ENCODE results near the gene FLRT2.

Gene FLRT2

GRCh38 chr14:85573406-85573805 lies 43.5 kb downstream of the FLRT2 start:
- DNase-seq (ENCODE audit: low read depth, low spot score) = no peak
- TF ChIP-seq CTCF (IDR thresholded peaks at IDR 0.05; ENCODE audit: insufficient read depth, low read length, missing control alignments) = no peak
- ChIA-PET CTCF (interaction anchor here (0.6 to 2.4 kb wide), 2 partner anchors 37 to 38 kb away, joined by 3 to 6 read pairs; no protein-coding TSS in a partner anchor), POLR2A (no interaction called here)
- H3K4me3 ChIP-seq (ENCODE audit: low read depth, low read length) = no peak overlapping the region

- CTCF ChIA-PET = interaction anchor here (1.5 kb wide), 1 partner anchor 13 kb away, joined by 3 read pairs; no protein-coding TSS in a partner anchor
- TF ChIP-seq CTCF (IDR thresholded peaks at IDR 0.05; ENCODE audit: insufficient read depth, low read length, missing control alignments) = no peak
- no peak for DNase-seq (ENCODE audit: low read depth, low spot score)
- H3K4me3 ChIP-seq (ENCODE audit: low read depth, low read length) = no peak overlapping the region
- POLR2A ChIA-PET = interaction anchor here (1.1 kb wide), 1 partner anchor 8 kb away, joined by 5 read pairs; no protein-coding TSS in a partner anchor
Measured at GRCh38 chr14:85574853-85575616, 45.1 kb downstream of the FLRT2 start.

- ChIA-PET CTCF (interaction anchor here (0.8 to 1.5 kb wide), 3 partner anchors 12 to 43 kb away, joined by 3 to 5 read pairs (median 3); no protein-coding TSS in a partner anchor), POLR2A (interaction anchor here (1.1 kb wide), 1 partner anchor 9 kb away, joined by 5 read pairs; no protein-coding TSS in a partner anchor)
- TF ChIP-seq CTCF (IDR thresholded peaks at IDR 0.05; ENCODE audit: insufficient read depth, low read length, missing control alignments) = no peak
- no peak overlapping the region for H3K4me3 ChIP-seq (ENCODE audit: low read depth, low read length)
- no peak for DNase-seq (ENCODE audit: low read depth, low spot score)
Measured at GRCh38 chr14:85575617-85575898, 45.6 kb downstream of the FLRT2 start.

- ChIA-PET CTCF (interaction anchor here (0.8 to 1.8 kb wide), 6 partner anchors 11 to 43 kb away, joined by 3 to 5 read pairs (median 4); no protein-coding TSS in a partner anchor), POLR2A (interaction anchor here (1.1 kb wide), 1 partner anchor 9 kb away, joined by 5 read pairs; no protein-coding TSS in a partner anchor)
- no peak overlapping the region for H3K4me3 ChIP-seq (ENCODE audit: low read depth, low read length)
- no peak for TF ChIP-seq CTCF (IDR thresholded peaks at IDR 0.05; ENCODE audit: insufficient read depth, low read length, missing control alignments)
- no peak for DNase-seq (ENCODE audit: low read depth, low spot score)
Measured at GRCh38 chr14:85576218-85576617, 46.3 kb downstream of the FLRT2 start.

GRCh38 chr14:85576848-85577542 lies 47.1 kb downstream of the FLRT2 start:
- ChIA-PET CTCF (interaction anchor here (1.2 to 1.8 kb wide), 3 partner anchors 12 to 35 kb away, joined by 3 to 4 read pairs (median 4); no protein-coding TSS in a partner anchor), POLR2A (no interaction called here)
- no peak for DNase-seq (ENCODE audit: low read depth, low spot score)
- no peak overlapping the region for H3K4me3 ChIP-seq (ENCODE audit: low read depth, low read length)
- no peak for TF ChIP-seq CTCF (IDR thresholded peaks at IDR 0.05; ENCODE audit: insufficient read depth, low read length, missing control alignments)

GRCh38 chr14:85577543-85578114 lies 47.7 kb downstream of the FLRT2 start:
- no peak for TF ChIP-seq CTCF (IDR thresholded peaks at IDR 0.05; ENCODE audit: insufficient read depth, low read length, missing control alignments)
- CTCF ChIA-PET = interaction anchor here (1.8 kb wide), 1 partner anchor 30 kb away, joined by 4 read pairs; no protein-coding TSS in a partner anchor
- POLR2A ChIA-PET = no interaction called here
- no peak for DNase-seq (ENCODE audit: low read depth, low spot score)
- H3K4me3 ChIP-seq (ENCODE audit: low read depth, low read length) = no peak overlapping the region
